ENCODE data around the gene ENDOG. TPM values are rescaled to one million over a fixed set of nuclear protein-coding genes. Genes with fewer than 3 reads are reported as not detected.
A peak's percentile ranks its signal among the peaks of the same experiment; 100 is the strongest.

The ENDOG gene
- total and polyA plus RNA-seq, 2 experiments from 2014 or later, result 15.1 to 23.5 TPM

- Histone ChIP-seq H3K36me3 (ENCODE audit: insufficient read depth) (peaks cover 14% of the 10 kb centered on the region), H2AFZ (no peak overlapping the region), H4K20me1 (replicated peaks; ENCODE audit: insufficient read depth) (0 out of 2 replicates have a peak, but pooled peaks cover 4% of the 10 kb centered on the region), H3K4me1 (ENCODE audit: insufficient read depth) (no peaks in the 10 kb centered on the region), H3K9me2 (ENCODE audit: insufficient read depth) (no peaks in the 10 kb centered on the region), H3K27me3 (ENCODE audit: insufficient read depth) (no peaks in the 10 kb centered on the region), H3K4me3 (peak overlapping the region; percentile 98), H3F3A (replicated peaks; ENCODE audit: low read depth) (0 out of 2 replicates have a peak, but pooled peaks cover 8% of the 10 kb centered on the region), H3K27ac (ENCODE audit: low read depth) (no peak overlapping the region; the same call in 1 of the 2 replicates), H3K4me2 (peak overlapping the region; percentile 98), H3K79me2 (replicated peaks; ENCODE audit: insufficient read depth) (peaks cover 8% of the 10 kb centered on the region)
- Mint-ChIP-seq H3K36me3 (ENCODE audit: low read depth) (peaks cover 59% of the 10 kb centered on the region), H3K27me3 (ENCODE audit: insufficient read depth, low read depth, poor library complexity) (peaks cover 10% of the 10 kb centered on the region), H3K4me1 (peaks cover 7% of the 10 kb centered on the region), H3K27ac (no peak overlapping the region), H3K9me3 (no peaks in the 10 kb centered on the region; the same call in 2 of the 3 replicates), H3K4me3 (peak overlapping the region; percentile 96)
- ATAC-seq, result no peak
- DNase-seq (ENCODE audit: low spot score), result no peak
- TF ChIP-seq ZNF331 (CRISPR knock-in tag; IDR thresholded peaks at IDR 0.05; ENCODE audit: low read depth), result no peak
- no peak for TF ChIP-seq REST (IDR thresholded peaks at IDR 0.05; ENCODE audit: unreplicated experiment)
- TF ChIP-seq ETS1 (IDR thresholded peaks at IDR 0.05), result no peak
- TF ChIP-seq CTCF (conservative IDR thresholded peaks at IDR 0.05; ENCODE audit: low read depth in 2 of 2), result no peak
- no peak for TF ChIP-seq ZNF114 (CRISPR knock-in tag; IDR thresholded peaks at IDR 0.05)
- no peak for TF ChIP-seq EZH2 (IDR thresholded peaks at IDR 0.05; ENCODE audit: low read depth, unreplicated experiment)
- TF ChIP-seq POLR2AphosphoS5 (IDR thresholded peaks at IDR 0.05; ENCODE audit: low read depth), result no peak
- no peak for TF ChIP-seq ZNF462 (CRISPR knock-in tag; IDR thresholded peaks at IDR 0.05)
- no peak for TF ChIP-seq EZH2phosphoT487 (IDR thresholded peaks at IDR 0.05; ENCODE audit: unreplicated experiment)
These were observed 10.0 kb downstream of the ENDOG start for GRCh38 chr9:128828267-128828666.

Measured in GM23338 (cell line).